ENCODE results near the gene CNGA3.

CNGA3 gene

GRCh38 chr2:98442488-98442887 is 96.2 kb downstream of the CNGA3 start:
- no peak for DNase-seq (ENCODE audit: low read depth)

GRCh38 chr2:98444436-98445176 is 98.3 kb downstream of the CNGA3 start, which contains the start of gene INPP4A:
INPP4A (plus strand) TSS chr2:98444858; CDS start chr2:98520049, 75,191 bp downstream.
- peak; percentile 69 for DNase-seq (ENCODE audit: low read depth)

- DNase-seq (ENCODE audit: low read depth) = peak; percentile 36
Observed at GRCh38 chr2:98445177-98445682, 99.0 kb downstream of the CNGA3 start.

GRCh38 chr2:98445683-98446581 is 99.7 kb downstream of the CNGA3 start:
- peak; percentile 21 for DNase-seq (ENCODE audit: low read depth)

GRCh38 chr2:98446850-98447249 is 100.6 kb downstream of the CNGA3 start:
- no peak for DNase-seq (ENCODE audit: low read depth)

All from EH (cell line).